Urothelium cell line (cell line): Measurements from ENCODE around the gene ARID3A.

Experiments used
- DNase-seq: peaks from one replicate; pipeline ENCODE4 v3.0.0; 2011; ENCODE audit warnings: low spot score, mixed read lengths
- FAIRE-seq: peaks from 2 replicates; lab custom pipeline; 2011; peaks lifted over from hg19 to GRCh38; lab: Jason Lieb, UNC

Gene ARID3A

DNA sequence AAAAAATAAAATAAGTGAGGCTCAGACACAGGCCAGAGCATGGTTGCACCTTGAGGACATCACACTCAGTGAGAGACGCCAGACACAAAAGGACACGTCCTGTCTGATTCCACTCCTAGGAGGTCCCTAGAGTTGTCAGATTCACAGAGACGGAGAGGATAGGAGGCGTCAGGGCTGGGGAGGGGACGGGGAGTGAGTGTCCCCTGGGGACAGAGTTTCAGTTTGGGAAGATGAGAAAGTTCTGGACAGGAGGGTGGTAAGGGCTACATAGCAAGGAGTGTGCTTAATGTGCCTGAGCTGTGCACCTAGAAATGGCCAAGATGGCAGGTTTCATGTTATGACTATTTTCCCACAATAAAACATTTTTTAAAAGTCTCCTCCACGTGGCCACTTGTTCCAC, 72.2 kb downstream of the ARID3A start:
- DNase-seq, result no peak
- FAIRE-seq, result no peak

GRCh38 chr19:999379-999719, 73.5 kb downstream of the ARID3A start:
- DNase-seq (no peak), FAIRE-seq (no peak)

- FAIRE-seq (no peak), DNase-seq (no peak)
Measured at GRCh38 chr19:1000095-1000494, 74.3 kb downstream of the ARID3A start, which contains the start of gene GRIN3B. Gene GRIN3B, plus strand, starts transcription at chr19:1000419. Its CDS starts 19 bp downstream, at chr19:1000438.

DNA sequence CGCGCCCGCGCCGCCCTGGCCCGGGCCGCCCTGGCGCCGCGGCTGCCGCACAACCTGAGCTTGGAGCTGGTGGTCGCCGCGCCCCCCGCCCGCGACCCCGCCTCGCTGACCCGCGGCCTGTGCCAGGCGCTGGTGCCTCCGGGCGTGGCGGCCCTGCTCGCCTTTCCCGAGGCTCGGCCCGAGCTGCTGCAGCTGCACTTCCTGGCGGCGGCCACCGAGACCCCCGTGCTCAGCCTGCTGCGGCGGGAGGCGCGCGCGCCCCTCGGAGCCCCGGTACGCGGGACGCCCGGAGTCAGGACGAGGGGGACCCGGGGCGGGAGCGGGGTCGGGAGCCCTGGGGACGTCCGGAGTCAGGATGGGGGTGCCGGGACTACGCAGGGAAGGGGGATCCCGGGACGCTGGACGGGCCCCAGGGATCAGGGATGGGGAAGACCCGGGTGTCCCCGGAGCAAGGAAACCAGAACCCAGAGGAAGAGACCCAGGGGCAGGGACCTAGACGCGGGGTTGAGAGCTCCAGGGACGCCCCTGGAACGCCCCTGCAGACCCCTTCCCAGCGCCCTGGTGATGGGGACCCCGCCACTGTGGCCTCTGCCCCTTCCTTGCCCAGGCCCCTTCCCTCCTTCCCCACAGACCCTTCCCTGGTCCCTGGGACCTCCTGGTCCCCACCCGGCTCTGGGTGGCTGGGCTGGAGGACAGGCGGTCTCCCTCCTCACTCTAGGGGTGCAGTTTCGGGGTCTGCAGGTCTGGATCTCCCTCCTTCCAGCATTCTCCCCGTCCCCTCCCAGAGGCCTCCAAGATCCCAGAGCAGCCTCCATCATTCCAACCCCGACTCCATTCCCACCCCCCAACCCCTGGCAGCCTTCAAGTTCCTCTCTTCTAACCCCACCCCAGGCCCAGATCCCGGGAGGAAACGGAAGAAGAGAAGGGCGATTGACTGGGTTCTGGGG, 75.0 kb downstream of the ARID3A start:
- FAIRE-seq, result no peak
- no peak for DNase-seq

- DNase-seq (peak; percentile 53), FAIRE-seq (no peak)
Measured at GRCh38 chr19:1001538-1002166, 75.8 kb downstream of the ARID3A start.

GRCh38 chr19:1002600-1002999, 76.8 kb downstream of the ARID3A start:
- no peak for FAIRE-seq
- DNase-seq, result no peak

- DNase-seq (no peak), FAIRE-seq (no peak)
Measured at GRCh38 chr19:1003283-1003682, 77.4 kb downstream of the ARID3A start.

- FAIRE-seq (no peak), DNase-seq (no peak)
Measured at GRCh38 chr19:1004204-1004802, 78.5 kb downstream of the ARID3A start.

DNA sequence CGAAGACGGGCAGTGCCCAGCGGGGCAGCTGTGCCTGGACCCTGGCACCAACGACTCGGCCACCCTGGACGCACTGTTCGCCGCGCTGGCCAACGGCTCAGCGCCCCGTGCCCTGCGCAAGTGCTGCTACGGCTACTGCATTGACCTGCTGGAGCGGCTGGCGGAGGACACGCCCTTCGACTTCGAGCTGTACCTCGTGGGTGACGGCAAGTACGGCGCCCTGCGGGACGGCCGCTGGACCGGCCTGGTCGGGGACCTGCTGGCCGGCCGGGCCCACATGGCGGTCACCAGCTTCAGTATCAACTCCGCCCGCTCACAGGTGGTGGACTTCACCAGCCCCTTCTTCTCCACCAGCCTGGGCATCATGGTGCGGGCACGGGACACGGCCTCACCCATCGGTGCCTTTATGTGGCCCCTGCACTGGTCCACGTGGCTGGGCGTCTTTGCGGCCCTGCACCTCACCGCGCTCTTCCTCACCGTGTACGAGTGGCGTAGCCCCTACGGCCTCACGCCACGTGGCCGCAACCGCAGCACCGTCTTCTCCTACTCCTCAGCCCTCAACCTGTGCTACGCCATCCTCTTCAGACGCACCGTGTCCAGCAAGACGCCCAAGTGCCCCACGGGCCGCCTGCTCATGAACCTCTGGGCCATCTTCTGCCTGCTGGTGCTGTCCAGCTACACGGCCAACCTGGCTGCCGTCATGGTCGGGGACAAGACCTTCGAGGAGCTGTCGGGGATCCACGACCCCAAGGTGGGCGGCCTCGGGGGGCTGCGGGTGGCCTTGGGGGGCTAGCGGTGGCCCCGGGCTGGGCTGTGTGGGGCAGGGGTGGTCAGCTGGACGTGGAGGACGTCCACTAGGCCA, 79.2 kb downstream of the ARID3A start:
- FAIRE-seq, result no peak
- DNase-seq, result no peak

- FAIRE-seq (no peak), DNase-seq (no peak)
Measured at GRCh38 chr19:1006711-1007398, 81.0 kb downstream of the ARID3A start.

GRCh38 chr19:1007399-1008251, 81.8 kb downstream of the ARID3A start:
- FAIRE-seq, result no peak
- no peak for DNase-seq

DNA sequence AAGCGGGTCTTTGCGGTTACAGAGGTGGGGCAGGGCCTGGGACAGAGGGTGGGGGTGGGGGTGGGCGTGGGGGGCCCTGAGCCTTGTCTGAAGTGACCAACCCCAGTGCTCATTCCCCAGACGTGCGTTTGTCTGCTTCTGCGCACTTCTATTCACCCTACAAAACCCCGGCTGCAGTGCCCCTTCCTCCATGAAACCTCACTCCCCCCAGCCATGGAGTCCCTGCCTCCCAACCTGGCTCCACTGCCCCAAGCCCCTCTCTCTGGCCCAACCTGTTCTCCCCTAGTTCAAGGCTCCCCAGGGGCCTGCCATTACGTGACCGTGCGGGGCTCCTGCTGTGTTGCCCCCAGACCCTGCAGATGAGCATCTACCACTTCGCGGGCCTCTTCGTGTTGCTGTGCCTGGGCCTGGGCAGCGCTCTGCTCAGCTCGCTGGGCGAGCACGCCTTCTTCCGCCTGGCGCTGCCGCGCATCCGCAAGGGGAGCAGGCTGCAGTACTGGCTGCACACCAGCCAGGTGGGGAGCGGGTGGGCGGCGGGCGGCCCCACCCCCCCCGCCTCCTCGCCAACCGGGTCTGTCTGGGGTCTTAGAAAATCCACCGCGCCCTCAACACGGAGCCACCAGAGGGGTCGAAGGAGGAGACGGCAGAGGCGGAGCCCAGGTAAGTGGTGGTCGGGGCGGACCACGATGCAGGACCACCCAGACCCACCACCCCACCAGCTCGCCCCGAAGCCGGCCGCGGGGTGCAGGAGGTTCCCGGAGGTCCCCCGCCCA, 82.6 kb downstream of the ARID3A start:
- no peak for FAIRE-seq
- no peak for DNase-seq

GRCh38 chr19:1009041-1009980, 83.5 kb downstream of the ARID3A start:
- FAIRE-seq, result no peak

GRCh38 chr19:1009981-1010538, 84.2 kb downstream of the ARID3A start:
- DNase-seq (no peak), FAIRE-seq (no peak)

More at GRCh38 chr19:1009041-1009980, 83.5 kb downstream of the ARID3A start:
- no peak for DNase-seq

- no peak for DNase-seq
- no peak for FAIRE-seq
Measured at GRCh38 chr19:1010586-1011510, 85.0 kb downstream of the ARID3A start.

GRCh38 chr19:1011831-1012333, 86.0 kb downstream of the ARID3A start:
- DNase-seq, result no peak
- FAIRE-seq, result no peak
